PFSK-1 (cell line): Measurements from ENCODE around the gene CSKMT.
A peak's percentile ranks its signal among the peaks of the same experiment; 100 is the strongest.

Source experiments
- FOXP2 ChIP-seq: optimal IDR thresholded peaks from 2 replicates; pipeline ENCODE3; 2011; ENCODE audit warnings: borderline replicate concordance, control low read depth, inconsistent platforms; ENCODE audit not compliant: insufficient read depth; ENCODE audit errors: extremely low read length, extremely low read depth
- POLR2AphosphoS5 ChIP-seq: IDR thresholded peaks from 2 replicates; pipeline ENCODE4 v1.6.1; 2012; ENCODE audit warnings: low read depth, mild to moderate bottlenecking, control low read depth, low read length, moderate library complexity
- SIN3A ChIP-seq: IDR thresholded peaks from 2 replicates; pipeline ENCODE4 v1.6.1; 2012; ENCODE audit warnings: mild to moderate bottlenecking, low read length, moderate library complexity, borderline replicate concordance; ENCODE audit not compliant: insufficient read depth
- TAF1 ChIP-seq: IDR thresholded peaks from 2 replicates; pipeline ENCODE4 v1.6.1; 2012; ENCODE audit warnings: low read length, control low read depth, borderline replicate concordance; ENCODE audit not compliant: insufficient read depth
- TF ChIP-seq, protein P1 (sequence below), 2 experiments: IDR thresholded peaks; 2 replicates each; pipeline versions ENCODE4 v1.6.1 to v1.8.0; 2011 to 2012; ENCODE audit warnings: low read depth in 2 of 2, low read length in 2 of 2, control low read depth in 1 of 2, inconsistent platforms in 1 of 2, mild to moderate bottlenecking in 1 of 2, moderate library complexity in 1 of 2; ENCODE audit not compliant: insufficient read depth in 1 of 2

Gene CSKMT

DNA sequence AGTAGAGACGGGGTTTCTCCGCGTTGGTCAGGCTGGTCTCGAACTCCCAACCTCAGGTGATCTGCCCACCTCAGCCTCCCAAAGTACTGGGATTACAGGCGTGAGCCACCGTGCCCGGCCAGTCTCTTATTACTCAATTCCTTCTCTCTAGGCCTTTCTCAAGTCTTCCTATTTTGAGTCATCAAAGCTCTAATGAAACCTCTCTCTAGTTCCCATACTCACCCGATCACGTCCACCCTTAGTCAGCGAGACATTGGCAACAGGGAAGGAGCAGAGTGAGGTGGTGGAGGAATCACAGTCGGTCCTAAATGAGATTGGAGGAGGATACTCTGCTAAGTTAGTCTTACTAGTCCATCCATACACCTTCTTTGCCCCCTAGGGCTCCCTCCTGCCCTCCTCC, 37.1 kb downstream of the CSKMT start:
- TF ChIP-seq FOXP2 (no peak), TAF1 (no peak), SIN3A (no peak)
- TF ChIP-seq, protein P1, sequence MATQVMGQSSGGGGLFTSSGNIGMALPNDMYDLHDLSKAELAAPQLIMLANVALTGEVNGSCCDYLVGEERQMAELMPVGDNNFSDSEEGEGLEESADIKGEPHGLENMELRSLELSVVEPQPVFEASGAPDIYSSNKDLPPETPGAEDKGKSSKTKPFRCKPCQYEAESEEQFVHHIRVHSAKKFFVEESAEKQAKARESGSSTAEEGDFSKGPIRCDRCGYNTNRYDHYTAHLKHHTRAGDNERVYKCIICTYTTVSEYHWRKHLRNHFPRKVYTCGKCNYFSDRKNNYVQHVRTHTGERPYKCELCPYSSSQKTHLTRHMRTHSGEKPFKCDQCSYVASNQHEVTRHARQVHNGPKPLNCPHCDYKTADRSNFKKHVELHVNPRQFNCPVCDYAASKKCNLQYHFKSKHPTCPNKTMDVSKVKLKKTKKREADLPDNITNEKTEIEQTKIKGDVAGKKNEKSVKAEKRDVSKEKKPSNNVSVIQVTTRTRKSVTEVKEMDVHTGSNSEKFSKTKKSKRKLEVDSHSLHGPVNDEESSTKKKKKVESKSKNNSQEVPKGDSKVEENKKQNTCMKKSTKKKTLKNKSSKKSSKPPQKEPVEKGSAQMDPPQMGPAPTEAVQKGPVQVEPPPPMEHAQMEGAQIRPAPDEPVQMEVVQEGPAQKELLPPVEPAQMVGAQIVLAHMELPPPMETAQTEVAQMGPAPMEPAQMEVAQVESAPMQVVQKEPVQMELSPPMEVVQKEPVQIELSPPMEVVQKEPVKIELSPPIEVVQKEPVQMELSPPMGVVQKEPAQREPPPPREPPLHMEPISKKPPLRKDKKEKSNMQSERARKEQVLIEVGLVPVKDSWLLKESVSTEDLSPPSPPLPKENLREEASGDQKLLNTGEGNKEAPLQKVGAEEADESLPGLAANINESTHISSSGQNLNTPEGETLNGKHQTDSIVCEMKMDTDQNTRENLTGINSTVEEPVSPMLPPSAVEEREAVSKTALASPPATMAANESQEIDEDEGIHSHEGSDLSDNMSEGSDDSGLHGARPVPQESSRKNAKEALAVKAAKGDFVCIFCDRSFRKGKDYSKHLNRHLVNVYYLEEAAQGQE (IDR thresholded peaks at IDR 0.05; ENCODE audit: insufficient read depth in 1 of 2, low read depth in 2 of 2, low read length in 2 of 2): no peak

DNA sequence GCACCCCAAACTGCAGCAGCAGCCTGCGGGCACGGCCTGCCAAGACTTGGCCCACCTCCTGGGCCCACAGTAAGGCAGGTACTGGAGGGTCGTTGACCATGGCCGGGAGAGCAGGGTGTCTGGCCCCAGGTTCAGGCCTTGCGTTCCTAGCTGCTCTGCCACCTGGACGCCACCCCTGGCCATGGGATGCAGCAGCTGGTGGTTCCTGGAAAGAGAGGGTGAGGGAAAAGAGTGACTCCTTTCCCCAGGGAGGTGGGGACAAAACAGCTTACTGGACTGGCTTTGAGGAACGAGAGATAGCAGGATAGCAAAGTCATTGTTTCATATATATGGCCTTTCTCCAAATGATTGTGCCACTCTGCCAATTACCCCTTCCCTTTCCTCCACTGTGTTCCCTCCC, 40.3 kb downstream of the CSKMT start:
- no peak for TF ChIP-seq FOXP2
- no peak for TF ChIP-seq SIN3A
- TF ChIP-seq TAF1: no peak
- no peak for TF ChIP-seq POLR2AphosphoS5
- TF ChIP-seq, protein P1 (IDR thresholded peaks at IDR 0.05; ENCODE audit: insufficient read depth in 1 of 2, low read depth in 2 of 2, low read length in 2 of 2): no peak

DNA sequence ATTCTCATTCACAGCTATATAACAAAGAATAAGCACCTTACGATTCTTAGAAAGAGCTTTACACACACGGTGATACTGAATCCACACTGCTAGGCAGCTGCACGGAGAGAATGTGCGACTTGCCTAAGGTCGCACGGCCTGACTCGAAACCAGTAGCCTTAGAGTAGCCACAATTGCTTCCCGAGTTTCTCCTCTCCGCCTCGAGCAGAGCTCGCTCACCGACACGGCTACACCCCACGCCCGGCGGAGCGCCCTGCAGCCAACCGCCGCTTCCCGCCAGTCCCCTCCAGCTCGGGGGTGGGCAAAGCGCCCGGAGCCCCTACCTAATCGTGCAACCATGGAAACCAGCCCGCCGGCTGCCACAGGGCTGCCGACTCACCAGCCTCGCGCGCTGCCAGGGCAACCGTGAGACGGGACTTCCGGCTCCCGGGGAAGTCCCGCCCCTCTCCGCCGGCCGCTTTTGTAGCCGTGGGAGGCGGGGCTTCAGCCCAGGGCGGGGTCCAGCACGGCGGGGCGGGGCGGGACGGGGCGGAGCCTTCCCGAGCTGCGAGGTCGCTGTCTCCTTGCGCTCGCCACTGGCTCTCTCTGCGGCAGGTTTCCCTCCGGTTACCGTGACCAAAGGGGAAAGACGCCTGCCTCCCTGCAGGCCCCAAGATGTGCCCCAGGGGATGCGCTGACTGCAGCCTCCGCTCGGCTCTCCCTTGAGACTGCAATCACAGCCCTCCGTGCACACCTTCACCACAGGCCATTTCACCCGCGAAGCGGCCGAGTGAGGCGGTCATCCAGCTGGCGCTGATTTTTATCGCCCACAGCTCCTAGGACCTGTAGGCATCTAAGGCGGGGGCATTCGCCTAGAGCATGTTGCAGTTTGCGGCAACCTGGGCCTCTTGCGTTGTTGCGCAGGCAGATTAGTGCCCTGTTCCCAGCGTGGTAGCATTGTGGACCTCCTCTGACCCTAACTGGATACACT, 41.1 kb downstream of the CSKMT start:
- TF ChIP-seq POLR2AphosphoS5 (peak; percentile 87; the same call in 1 of the 2 replicates), TAF1 (no peak), SIN3A (peak; percentile 69; the same call in 1 of the 2 replicates), FOXP2 (peak; percentile 36)
- TF ChIP-seq, protein P1 (IDR thresholded peaks at IDR 0.05; ENCODE audit: insufficient read depth in 1 of 2, low read depth in 2 of 2, low read length in 2 of 2): no peak

DNA sequence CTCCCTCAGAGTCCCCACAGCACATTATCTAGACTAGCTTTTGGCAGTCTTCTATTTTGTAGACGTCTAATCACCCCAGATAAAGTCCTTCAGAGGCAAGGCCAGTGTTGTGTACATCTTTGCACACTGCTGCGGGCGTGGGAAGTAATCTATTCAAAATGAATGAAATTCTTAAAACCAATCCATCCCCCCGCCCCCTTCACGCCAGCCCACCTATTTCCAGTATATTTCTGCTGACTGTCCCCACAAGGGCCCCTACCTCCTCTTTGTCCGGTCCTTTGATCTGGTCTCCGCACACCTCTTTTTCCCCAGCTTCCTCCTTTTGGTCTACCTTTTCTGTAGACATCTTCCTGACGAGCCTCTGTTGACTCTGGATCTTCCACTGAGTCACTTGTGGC, 41.7 kb downstream of the CSKMT start:
- TF ChIP-seq SIN3A: no peak
- TF ChIP-seq FOXP2: no peak
- TF ChIP-seq, protein P1 (IDR thresholded peaks at IDR 0.05; ENCODE audit: insufficient read depth in 1 of 2, low read depth in 2 of 2, low read length in 2 of 2): no peak
- no peak for TF ChIP-seq TAF1
- TF ChIP-seq POLR2AphosphoS5: no peak

DNA sequence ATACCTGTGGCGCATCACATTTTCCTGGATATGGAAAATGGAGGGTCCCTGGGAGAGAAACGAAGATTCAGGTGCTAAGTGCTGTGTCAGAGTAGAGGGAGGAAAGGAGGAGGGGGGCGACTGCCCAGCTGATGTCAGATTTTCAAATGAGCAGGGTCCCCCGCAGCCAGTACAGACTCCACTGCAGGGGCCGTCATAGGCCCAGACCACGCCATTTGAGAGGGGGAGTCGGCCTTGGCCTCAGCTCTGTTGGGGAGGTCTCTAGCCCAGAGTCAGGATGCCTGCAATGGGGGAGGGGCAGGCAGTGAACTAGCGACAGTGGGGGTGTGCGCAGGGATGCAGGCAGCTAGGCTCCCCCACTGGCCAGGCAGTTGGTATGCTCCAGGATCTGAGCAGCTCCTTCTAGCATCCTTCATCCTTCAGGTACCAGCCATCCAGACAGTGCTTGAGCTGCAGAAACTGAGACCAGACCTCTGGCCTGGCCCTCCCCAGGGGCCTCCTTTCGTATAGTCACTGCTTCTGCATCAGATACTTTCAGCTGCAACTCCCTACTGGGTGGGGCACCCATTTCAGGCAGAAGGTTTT, 42.3 kb downstream of the CSKMT start, which contains the start of the genes BSCL2 and GNG3:
TSS of gene BSCL2 (minus strand) at position 148 of the 585 bp plus-strand sequence. CDS start 229 bp downstream, outside the sequence.
TSS of gene GNG3 (plus strand) at position 400 of the 585 bp plus-strand sequence. CDS start 620 bp downstream, outside the sequence.
- TF ChIP-seq POLR2AphosphoS5: no peak
- no peak for TF ChIP-seq FOXP2
- no peak for TF ChIP-seq TAF1
- TF ChIP-seq, protein P1 (IDR thresholded peaks at IDR 0.05; ENCODE audit: insufficient read depth in 1 of 2, low read depth in 2 of 2, low read length in 2 of 2): no peak
- TF ChIP-seq SIN3A: no peak
